22Rv1 (cell line): Measurements from ENCODE around the gene STRIP2.

ENCODE experiments used
- ZFX ChIP-seq: fragments of 450-650 bp; IDR thresholded peaks from 2 replicates; pipeline ENCODE4 v1.6.1; 2017; ENCODE audit warnings: antibody characterized with exemption, borderline replicate concordance
- TF ChIP-seq, protein P1 (sequence below): fragments of 450-650 bp; IDR thresholded peaks from 2 replicates; pipeline ENCODE4 v1.5.1; 2017; ENCODE audit warnings: mild to moderate bottlenecking

DNA sequence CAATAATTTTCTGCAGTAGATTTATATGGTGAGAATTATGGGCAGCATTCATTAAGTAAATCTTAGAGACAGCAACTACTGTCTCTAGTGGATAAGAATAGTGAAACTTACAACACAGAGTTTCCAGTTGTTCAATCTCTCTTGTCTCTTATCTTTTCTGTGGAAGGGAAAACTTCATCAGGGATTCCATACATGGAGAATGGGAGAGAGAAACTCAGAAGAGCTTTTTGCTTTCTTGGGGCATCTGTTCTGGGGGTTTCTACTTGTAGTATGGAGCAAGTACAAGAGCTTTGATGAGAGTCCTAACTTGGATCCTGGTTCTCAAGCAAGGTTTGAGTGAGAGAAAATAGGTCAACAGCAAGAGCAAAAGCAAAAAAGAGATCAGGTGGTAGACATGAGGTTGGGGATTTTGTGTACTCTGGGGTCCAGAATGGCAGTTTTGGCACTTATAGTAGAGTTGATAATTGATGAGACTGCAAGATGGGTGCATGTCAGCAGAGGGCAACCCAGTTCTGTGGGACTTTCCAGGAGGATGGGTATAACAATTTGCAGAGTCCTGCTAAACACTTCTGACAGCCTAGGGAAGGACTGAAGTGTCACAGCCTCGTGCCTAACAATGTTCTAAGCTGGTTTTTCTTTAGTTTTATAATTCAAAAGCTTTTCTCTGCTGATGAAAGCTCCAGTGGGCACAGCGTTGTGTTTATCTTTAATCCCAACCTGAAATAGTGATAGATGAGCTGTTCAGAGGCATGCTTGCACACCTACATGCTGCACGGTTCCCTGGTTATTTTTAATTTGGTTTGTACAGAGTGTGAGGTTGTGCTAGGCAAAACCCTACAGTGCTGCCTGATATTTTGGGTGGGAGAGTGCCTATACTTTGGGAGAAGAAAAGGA, 32.0 kb upstream of the STRIP2 start:
- TF ChIP-seq, protein P1, sequence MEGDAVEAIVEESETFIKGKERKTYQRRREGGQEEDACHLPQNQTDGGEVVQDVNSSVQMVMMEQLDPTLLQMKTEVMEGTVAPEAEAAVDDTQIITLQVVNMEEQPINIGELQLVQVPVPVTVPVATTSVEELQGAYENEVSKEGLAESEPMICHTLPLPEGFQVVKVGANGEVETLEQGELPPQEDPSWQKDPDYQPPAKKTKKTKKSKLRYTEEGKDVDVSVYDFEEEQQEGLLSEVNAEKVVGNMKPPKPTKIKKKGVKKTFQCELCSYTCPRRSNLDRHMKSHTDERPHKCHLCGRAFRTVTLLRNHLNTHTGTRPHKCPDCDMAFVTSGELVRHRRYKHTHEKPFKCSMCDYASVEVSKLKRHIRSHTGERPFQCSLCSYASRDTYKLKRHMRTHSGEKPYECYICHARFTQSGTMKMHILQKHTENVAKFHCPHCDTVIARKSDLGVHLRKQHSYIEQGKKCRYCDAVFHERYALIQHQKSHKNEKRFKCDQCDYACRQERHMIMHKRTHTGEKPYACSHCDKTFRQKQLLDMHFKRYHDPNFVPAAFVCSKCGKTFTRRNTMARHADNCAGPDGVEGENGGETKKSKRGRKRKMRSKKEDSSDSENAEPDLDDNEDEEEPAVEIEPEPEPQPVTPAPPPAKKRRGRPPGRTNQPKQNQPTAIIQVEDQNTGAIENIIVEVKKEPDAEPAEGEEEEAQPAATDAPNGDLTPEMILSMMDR = no peak
- no peak for TF ChIP-seq ZFX
